GM21381 (cell line): ENCODE results near the gene SURF6.

ENCODE experiments used
- ATAC-seq: cut with Tn5 transposase; IDR thresholded peaks from one replicate; pipeline ENCODE4 v1.9.1; 2021; ENCODE audit warnings: mild to moderate bottlenecking, moderate library complexity; ENCODE audit not compliant: unreplicated experiment

Gene SURF6

DNA sequence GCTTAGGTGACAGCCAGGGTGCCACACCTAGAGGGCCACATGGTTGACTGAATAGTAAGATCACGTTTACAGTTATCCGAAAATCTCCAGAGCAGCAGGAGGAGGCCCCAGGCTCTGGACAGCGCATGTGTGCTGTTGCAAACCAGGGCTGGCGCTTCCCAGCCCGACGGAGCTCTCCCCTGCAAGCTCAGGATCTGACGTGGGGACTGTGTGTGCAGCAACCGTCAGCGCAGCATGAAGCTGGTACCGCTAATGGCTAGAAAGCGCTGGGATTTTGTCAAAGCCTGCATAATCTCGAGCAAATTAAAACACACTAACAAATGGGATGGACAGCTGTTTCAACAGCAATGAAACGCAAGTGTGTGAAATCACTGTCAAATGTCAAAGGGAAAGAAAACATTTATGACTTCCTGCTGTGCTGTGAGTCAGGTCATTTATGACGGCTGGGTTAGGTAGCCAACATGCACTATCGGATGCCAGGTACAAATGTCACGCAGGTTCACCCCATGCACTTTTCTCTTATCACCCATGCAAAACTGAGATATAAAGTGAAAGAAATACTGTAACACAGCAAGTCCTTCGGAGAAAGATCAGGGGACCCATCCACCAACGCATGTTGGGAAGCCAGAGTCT, 32.4 kb upstream of the SURF6 start:
- no peak for ATAC-seq

DNA sequence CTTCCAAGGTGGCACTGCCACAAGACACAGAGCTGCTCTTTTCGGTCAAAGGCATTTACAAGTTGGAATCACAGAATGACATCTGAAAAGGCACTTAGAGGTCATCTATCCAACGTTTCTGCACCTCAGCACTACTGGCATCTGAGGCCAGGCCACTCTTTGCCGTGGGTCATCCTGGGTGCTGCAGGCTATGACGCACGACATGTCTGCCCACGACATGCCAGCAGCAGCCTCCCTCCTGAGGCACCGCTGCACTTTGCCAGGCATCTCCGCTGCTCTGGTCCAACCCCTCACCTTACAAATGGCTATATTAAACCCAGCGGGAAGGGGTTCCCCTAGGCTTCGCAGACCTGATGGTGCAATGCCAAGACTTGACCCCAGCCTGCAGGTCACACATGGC, 31.8 kb upstream of the SURF6 start:
- no peak for ATAC-seq

DNA sequence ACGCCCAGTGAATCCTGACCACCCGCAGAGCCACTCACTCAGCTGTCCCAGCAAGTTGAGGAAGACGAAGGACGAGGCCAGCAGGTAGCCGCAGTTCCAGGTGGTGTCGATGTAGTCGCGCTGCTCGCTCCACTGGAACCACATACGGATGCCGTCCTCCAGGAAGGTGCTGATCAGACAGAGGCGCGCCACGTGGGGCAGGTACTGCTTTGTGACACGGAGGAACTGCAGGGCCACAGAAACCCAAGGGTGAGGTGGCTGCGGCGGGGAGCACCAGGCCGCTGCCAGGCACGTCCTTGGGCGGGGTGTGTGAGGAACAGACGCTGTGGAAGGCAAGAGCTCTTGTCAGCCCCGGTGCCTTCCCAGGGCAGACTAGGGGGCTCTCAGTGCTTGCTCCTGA, 31.2 kb upstream of the SURF6 start:
- ATAC-seq, result no peak

DNA sequence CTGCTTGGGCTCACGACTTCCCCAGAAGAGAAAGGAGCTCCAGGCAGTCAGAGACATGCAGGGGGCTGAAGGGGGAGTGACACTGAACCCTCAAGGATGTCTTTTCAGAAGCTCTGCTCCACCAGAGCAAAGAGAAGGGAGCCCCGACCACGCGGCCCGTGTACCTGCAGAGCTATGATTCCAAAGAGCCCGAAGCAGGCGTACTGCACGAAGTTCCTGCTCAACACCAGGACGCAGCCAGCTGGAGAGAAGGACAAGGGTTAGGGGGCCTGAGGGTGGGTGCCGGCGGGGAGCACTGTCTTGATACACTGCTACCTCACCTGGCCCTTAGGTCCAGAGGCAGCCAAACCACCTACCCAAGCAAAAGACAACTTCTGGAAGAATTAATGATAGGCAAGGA, 30.4 kb upstream of the SURF6 start:
- no peak for ATAC-seq

DNA sequence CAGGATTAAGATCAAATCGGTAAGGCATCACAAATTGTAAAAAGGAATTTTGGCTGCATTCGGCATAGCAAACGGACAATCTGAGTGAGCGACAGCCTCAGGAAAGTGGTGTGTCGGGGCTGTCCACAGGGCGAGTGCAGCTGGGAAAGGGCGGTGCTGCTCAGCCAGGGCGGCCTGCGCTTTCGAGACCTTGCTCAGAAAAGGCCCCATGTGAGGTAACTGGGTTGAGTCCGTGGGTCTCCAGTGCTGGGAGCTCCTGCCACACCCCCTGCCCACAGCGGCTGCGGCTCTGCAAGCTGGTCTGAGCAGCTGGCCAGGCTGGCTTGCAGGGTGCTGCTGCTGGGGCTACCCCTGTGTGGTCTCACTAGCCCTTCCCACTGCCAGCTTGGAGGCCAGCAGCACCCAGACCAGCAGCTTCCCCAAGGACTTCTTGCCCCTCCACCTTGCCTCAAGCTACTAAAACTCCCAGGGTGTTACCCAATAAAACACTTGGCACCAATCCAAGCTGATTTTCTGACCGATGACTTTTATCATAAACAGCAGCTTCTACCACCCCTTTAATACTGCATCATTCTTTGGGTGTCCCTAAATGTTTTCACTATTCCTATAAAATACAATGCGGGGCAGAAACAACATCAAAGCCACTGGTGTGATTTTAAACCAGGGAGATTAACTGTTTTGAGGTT, 26.5 kb upstream of the SURF6 start:
- ATAC-seq, result no peak

DNA sequence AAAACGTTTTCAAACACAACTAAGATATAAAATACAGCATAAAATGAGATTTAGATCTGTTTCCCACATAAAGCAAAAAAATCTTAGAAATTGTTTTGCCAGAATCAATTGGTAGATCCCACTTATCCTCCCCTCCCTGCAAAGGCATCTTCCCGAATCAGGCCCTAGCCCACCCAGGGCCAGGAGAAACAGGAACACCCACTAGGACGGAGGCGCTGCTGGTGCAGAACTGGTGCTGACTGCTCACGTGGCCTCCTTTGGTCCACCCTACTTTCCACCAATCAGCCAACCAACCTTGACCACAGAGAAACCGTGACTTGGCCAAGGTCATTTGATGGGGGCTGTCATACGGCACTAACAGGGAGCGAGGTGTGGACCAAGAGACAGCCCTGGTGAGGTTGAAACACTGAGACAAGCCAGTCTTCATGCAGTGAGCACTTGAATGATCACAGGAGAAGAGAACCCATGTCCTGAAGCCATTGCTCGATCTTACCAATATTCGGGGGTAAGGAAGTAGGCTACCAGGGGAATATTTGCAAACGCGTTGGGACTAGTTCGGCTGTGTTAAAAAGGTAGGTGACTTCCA, 25.6 kb upstream of the SURF6 start:
- ATAC-seq, result no peak

DNA sequence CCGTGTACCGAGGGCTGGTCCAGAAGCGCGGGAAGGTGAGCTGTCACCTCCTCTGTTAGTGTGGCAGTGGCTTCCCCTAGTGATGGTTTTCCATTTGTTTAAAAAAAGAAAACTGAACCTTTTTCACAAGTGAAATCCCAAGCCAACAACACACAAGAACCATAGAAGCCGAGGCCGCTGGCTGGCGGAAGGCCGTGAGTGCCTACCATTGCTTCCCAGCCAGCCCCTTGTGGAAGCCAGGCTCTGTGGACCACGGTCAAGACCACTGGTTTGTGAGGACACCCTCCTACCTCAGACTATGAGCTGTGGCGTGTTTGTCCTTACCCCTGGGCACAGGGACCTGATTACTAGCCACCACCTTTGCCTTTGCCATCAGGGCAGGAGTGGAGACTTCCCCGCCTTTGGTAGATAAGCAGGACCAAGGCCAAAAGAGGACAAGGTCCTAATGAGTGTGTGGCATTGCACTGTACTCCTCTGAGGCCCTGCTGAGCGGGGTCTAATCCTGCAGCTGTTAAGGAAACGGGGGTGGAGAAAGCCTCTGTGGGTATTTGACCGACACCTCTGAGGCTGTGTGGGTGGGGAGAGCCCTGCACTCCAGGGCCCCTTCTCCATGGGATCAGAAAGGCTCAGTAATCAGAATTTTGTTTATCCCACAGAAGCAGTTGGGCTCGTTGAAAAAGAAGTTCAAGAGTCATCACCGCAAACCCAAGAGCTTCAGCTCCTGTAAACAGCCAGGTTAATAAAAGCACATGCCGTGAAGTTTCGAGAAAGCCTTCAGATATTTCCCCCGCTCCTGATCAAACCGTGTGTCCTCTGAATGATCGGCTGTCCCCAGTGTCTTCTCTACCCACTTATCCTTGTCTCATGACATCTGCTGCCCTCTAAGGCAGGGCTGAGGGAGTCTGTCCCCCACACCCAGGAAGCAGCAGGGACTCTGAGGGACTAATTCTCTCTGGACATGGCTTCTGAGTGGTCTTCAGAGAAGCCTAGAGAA, 24.7 kb upstream of the SURF6 start:
- ATAC-seq, result no peak

DNA sequence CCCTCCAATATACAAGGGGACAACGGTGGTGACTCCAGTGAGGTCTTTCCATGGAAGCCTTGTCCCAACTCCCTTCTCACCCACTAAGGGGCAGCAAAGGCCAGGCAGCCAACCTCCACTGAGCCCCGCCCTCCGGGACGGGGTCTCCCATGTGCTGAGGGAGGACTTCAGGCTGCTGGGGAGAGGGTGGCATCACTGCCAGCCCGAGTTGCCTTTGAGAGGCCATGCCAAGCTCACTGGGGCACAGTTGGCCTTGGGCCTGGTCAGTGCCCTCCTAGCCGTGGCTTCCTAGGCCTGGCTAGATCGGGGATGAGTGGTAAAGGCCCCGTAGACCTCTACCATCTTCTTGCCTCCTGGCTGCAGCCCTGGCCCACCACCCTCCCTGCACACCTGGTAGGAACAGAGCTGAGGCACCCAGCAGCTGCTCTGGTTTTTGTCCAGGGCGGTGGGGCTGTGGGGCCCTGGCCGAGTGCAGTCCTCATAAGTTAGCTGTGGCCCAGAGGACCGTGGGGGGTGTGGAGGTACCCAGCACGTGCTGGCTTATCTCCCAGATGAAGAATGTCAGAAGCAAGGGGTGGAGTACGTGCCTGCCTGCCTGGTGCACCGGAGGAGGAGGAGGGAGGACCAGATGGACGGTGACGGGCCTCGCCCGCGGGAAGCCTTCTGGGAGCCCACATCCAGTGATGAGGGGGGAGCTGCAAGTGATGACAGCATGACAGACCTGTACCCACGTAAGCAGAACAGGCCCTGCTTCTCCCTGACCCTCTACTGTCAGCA, 23.6 kb upstream of the SURF6 start:
- ATAC-seq, result no peak

DNA sequence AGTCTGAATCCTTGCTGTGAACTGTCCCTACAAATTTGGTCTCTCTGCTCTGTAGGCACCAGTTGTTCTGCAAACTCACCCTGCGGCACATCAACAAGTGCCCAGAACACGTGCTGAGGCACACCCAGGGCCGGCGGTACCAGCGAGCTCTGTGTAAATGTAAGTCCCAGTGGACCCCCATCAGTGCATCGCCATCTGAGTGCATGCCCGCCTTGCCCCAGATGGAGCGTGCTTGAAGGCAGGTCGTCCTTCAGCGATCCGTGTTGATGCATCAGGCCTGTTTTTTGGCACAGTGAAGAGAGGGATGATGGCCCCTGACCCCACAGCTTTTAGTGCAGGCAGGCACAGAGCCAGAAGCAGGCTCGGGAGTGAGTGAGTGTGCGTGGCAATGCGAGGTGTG, 21.7 kb upstream of the SURF6 start:
- no peak for ATAC-seq

DNA sequence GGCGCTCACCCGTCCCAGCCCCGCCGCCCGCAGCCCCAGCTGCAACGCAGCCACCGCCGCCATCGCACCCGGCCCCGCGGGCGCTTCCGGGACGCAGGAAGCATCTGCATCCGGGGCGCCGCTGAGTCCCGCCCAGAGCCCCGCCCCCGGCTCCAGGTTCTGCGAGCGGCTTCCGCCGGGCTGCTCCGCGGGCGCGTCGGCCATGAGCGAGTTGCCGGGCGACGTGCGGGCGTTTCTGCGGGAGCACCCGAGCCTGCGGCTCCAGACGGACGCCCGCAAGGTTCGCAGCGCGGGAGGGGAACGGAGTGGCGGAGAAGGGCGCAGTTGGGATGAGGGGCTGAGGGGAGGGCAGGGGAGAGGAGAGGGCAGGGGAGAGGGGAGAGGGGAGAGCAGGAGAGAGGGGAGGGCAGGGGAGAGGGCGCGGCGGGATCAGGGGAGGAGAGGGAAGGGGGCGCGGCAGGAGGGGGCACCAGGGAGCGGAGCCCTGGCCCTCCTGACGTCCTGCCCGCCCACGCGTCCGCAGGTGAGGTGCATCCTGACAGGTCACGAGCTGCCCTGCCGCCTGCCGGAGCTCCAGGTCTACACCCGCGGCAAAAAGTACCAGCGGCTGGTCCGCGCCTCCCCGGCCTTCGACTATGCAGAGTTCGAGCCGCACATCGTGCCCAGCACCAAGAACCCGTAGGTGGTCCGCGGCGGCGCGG, 20.6 kb upstream of the SURF6 start, which contains the start of the genes SURF1 and SURF2:
Gene SURF1 (minus strand): TSS at position 97 of the 701 bp plus-strand sequence. CDS start 34 bp downstream, at position 63.
Gene SURF2 (plus strand): TSS at position 160 of the 701 bp plus-strand sequence. CDS start 43 bp downstream, at position 203.
- peak; percentile 63 for ATAC-seq

DNA sequence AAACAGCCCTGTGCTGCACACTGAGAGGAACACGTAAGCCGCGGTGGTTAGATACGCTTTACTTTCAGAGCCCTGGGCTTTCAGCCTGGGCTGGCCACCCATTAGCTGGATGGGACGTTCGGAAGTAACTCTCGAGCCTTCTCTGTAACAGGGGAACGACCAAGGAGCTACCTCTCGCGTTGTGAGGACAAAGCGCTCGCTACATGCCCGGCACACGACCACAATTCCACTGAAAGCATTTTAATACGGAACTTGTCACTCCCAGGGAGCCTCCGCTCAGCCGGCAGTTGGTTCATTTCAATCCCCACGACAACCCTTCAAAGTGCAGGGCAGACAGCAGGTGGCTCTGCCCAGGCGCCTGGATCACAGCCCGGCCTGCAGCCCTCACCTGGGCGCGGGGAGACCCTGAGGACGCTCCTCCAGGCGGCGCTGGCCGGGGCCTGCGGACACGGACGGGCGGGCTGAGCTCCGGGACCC, 19.9 kb upstream of the SURF6 start:
- peak; percentile 32 for ATAC-seq

DNA sequence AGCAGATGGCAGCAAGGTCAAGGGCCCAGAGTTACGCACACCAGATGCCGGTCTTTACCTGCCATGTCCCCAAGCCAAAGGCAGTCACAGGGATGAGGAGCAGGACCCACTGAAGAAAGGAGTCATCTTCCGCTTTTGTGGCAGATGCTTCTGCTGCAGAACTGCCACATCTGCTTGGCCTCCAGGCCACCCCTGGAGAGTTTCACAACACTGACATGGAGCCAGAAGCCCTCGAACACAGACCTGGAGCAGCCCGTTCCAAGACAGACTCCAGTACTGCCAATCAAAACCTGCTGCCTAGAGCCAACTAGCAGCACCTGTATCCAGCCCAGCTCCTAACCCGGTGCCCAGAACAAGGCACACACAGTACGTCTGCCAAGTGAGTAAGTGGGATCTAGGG, 18.8 kb upstream of the SURF6 start:
- no peak for ATAC-seq

DNA sequence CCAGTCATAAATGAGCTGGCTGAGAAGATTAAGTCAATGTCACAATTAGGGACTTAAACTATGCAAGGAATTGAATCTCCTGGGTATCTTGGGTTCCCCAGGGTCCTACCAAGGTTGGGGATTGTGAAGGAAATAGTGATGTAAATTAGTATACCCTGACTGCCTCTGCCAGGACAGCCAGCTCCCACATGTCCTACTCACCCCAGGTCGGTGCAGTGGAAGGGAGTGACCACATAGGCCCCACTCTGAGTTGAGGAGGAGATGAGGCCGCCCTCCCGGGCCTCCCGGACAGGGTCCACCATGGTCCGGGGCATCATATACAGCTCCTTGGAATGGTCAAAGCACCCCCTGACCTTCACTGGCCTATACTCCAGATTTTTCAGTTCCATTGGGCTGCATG, 17.6 kb upstream of the SURF6 start:
- no peak for ATAC-seq

DNA sequence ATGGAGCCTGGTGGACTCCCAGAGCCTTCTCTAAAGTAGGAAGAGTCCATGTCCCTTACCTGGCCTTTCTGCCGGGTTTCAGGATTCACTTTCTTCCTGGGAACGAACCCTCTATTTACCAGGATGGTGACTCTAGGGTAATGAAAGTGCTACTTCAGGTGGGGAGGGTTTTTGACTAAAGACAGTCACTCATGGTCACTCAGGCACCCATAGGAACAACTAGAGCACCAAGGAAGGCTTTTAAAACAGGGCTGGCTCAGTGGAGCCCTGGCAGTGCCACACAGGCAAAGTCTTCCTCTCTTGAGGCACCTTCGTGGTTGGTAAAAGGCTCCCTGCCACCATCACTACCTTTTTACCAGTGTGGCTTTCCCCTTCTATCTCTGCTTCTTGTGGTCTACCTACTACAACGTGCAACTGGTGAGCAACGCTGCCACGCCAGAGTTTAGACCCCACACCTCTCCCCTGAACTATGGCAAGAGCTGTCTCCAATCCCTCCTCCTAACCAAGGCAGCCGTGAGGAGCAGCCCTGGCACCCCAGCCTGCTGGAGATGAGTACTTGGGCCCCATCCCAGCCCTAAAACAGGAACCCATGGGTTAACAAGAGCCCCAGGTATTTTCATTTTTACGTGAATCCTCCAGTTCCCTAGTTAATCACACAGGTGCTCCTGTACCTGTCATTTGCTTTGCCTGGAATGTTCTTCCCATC, 16.8 kb upstream of the SURF6 start:
- ATAC-seq, result no peak

DNA sequence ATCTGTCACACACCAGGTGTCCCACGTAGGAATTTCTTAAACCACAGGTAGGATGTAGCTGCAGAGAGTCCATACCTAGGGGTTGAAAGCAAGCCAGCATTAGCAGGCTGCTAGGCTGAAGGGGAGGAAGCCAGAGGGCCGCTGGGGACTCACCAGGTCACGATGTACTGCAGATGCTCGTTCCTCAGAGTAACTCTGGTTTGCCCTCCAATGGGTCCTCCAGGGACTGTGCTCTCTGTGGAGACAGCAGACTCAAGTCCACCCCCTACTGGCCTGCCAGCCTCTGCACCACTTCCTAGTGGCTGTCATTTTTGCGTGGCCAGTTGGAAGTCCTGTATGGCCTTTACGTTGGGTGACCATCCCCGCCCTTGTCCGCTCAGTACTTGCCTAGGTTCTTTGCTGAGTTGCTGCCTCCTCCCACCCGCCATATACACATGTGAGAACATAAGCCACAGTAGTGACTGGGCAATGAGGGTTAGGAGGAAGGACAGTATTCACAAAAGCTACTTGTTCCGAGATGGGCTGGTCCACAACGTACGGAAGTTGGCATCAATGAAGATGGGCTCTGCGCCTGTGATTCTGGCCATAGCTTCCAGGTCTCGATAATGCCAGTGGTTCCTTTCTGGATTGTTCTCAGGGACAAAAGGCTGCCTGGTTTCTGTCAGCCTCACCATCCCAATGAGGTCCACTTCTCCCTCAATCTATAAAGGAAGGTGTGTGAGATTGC, 16.1 kb upstream of the SURF6 start:
- no peak for ATAC-seq

DNA sequence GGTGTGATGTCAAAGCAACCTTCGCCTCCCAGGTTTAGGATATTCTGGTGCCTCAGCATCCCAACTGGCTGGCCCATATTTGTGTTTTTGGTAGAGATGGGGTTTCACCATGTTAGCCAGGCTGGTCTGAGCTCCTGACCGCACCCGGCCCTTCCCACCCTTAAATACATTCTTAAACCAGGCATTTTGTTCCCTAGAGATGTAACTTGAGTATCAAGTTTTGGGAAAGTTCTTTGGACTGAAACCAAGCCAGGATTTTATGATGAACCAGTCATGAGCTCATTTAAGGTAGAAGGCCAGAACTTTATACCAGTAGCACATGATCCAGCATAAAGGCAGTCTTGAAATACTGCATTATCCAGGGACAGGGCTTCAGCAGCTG, 15.5 kb upstream of the SURF6 start:
- ATAC-seq, result no peak

DNA sequence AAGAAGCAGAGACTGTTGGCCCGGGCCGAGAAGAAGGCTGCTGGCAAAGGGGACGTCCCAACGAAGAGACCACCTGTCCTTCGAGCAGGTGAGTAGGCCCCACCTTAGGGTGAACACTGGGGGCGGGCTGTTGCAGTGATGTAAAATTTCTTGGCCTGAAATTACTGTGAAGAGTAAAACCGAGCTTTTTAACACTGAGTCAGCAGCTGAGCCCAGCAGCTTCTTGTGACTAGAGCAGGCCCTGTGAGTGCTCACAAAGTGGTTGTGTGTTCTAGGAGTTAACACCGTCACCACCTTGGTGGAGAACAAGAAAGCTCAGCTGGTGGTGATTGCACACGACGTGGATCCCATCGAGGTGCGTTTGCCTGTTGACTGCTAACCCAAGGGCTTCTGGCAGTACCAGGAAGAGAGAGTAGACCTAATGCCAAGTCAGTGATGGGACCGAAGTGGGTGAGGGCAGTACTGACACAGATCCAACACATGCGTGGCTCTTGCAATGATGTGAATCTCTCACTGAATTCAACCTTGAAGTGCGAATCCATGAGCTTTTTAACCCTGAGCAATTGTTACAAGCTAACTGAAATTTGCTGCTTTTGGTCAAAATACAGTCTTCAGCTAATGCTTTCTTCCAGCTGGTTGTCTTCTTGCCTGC, 14.1 kb upstream of the SURF6 start:
- ATAC-seq, result no peak
